Naive B cell (primary cell): ENCODE results near the gene ZFPL1. TPM values are rescaled to one million over a fixed set of nuclear protein-coding genes. Genes with fewer than 3 reads are reported as not detected.

Source experiments
- ATAC-seq, 2 donors: fragments of 150-1000 bp; cut with Tn5 transposase; 2 replicates each; pipeline ENCODE4 v1.10.0; 2021; ENCODE audit warnings: low read depth in 2 of 2, mild to moderate bottlenecking in 2 of 2, moderate library complexity in 2 of 2
- DNase-seq: peaks from one replicate; pipeline ENCODE4 v3.0.0; 2022
- H3K27ac Mint-ChIP-seq, 6 donors: one replicate each; pipeline ENCODE4 v1.8.0; 2020 to 2022; ENCODE audit warnings: mild to moderate bottlenecking in 6 of 6, mixed read lengths in 6 of 6, moderate library complexity in 5 of 6, inconsistent platforms in 2 of 6
- H3K27me3 Mint-ChIP-seq, 3 donors: one replicate each; pipeline ENCODE4 v1.8.0; 2021 to 2022; ENCODE audit warnings: mixed read lengths in 3 of 3, mild to moderate bottlenecking in 1 of 3
- H3K36me3 Mint-ChIP-seq, 2 donors: one replicate each; pipeline ENCODE4 v1.8.0; 2020 to 2022; ENCODE audit warnings: mixed read lengths in 2 of 2, inconsistent platforms in 1 of 2, mild to moderate bottlenecking in 1 of 2
- H3K4me1 Mint-ChIP-seq, 3 donors: one replicate each; pipeline ENCODE4 v1.8.0; 2020 to 2022; ENCODE audit warnings: mixed read lengths in 3 of 3, inconsistent platforms in 1 of 3, mild to moderate bottlenecking in 1 of 3, moderate library complexity in 1 of 3
- H3K4me3 Mint-ChIP-seq, 8 donors: one replicate each; pipeline ENCODE4 v1.8.0; 2020 to 2022; ENCODE audit warnings: mild to moderate bottlenecking in 8 of 8, mixed read lengths in 8 of 8, moderate library complexity in 8 of 8, inconsistent platforms in 2 of 8
- H3K9me3 Mint-ChIP-seq, 7 donors: one replicate each; pipeline ENCODE4 v1.8.0; 2020 to 2022; ENCODE audit warnings: mixed read lengths in 7 of 7, mild to moderate bottlenecking in 5 of 7, inconsistent platforms in 2 of 7, moderate library complexity in 1 of 7
- polyA plus RNA-seq, 6 donors: library from polyadenylated mRNA; unstranded; fragments of 300-500 nt; fragmentation: Illumina TruSeq; gene quantifications; one replicate each; pipeline ENCODE4 v1.2.3, GENCODE V29; 2021; ENCODE audit warnings: low read depth in 6 of 6

Gene ZFPL1
- polyA plus RNA-seq, 6 donors from 2014 or later = 30.0 to 37.4 (median 35.0) TPM

DNA sequence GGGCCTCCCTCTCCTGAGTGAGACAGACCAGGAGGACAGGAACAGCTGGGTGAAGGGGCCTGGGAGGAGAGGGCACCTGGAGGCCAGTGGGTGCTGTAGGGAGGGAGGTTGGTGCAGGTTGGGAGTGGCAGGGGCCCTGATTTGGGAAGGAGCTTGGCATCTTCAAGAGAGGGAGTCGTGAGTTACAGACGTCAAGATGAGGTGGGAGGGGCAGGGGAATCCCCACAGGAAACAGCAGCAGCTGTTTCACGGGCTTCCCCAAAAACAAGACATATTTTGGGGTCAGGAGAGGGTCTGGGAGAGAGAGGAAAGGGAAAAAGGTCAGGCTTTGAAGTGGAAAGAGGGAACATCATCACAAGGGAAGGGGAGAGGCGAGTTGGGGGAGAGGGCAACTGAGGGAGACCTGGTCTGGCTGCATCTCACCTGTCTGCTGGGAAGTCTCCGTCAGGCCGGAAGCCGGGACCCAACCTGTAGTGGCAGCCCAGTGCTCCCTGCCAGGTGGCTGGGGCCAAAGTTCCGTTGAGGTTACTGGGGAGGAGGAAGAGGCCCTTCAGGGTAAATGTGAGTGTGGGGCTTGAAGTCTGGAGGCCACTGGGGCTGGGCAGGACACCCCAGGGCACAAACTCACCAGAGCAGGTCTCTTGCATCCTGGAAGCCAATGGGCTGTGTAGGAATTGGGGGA lies 30.1 kb upstream of the ZFPL1 start:
- H3K4me3 Mint-ChIP-seq = peak overlapping the region in 7 of 8 donors; percentile 47 to 88 (median 64)
- no peaks in the 10 kb centered on the region for H3K9me3 Mint-ChIP-seq

DNA sequence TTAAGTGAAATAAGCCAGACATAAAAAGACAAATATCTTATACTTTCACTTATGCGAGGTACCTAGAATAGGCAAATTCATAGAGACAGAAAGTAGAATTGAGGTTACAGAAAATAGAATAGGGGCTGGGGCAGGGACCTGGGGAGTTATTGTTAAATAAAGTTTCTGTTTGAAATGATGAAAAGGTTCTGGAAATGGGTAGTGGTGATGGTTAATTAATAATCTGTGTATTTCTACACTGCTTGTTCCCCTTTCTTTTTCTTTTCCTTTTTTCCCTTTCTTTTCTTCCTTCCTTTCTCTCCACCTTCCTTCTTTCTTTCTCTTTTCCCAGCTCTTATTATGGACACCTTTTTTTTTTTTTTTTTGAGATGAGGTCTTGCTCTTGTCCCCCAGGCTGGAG lies 28.5 kb upstream of the ZFPL1 start:
- H3K27me3 Mint-ChIP-seq = peaks cover 0 to 6% (median 0%) of the 10 kb centered on the region in 3 donors
- H3K9me3 Mint-ChIP-seq = no peaks in the 10 kb centered on the region
- peak overlapping the region in 1 of 6 donors; percentile 57 for H3K27ac Mint-ChIP-seq
- no peak overlapping the region for H3K4me3 Mint-ChIP-seq
- H3K4me1 Mint-ChIP-seq = peaks cover 18 to 19% (median 19%) of the 10 kb centered on the region in 3 donors
- DNase-seq (no peak), ATAC-seq (no peak)
- no peaks in the 10 kb centered on the region for H3K36me3 Mint-ChIP-seq

More for the DNA sequence above, 30.1 kb upstream of the ZFPL1 start:
- ATAC-seq (peak; percentile 79 to 80), DNase-seq (no peak)
- peak overlapping the region; percentile 35 to 95 (median 74) for H3K27ac Mint-ChIP-seq
- H3K36me3 Mint-ChIP-seq = no peaks in the 10 kb centered on the region
- H3K4me1 Mint-ChIP-seq = peaks cover 18 to 19% (median 19%) of the 10 kb centered on the region in 3 donors
- H3K27me3 Mint-ChIP-seq = no peaks in the 10 kb centered on the region

DNA sequence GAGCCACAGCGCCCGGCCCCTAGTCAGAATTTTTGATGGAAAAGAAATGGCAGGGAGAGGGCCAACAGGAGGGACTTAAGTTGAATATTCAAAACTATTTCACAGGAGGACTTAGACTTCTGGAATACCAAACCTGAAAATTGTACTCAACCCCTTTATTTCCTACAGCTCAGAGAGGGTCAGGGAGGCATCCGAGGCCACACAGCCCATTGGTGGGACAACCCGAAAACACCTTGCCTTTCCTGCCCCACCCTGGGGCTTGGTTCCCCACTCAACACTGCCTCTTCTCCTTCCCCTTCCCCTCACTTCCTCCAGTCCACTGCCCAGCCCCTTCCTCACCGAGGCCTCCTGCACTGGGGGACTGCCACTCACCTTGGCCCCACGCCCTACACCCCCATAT lies 27.0 kb upstream of the ZFPL1 start:
- H3K36me3 Mint-ChIP-seq = no peaks in the 10 kb centered on the region
- no peak overlapping the region for H3K4me3 Mint-ChIP-seq
- ATAC-seq (no peak), DNase-seq (no peak)
- peaks cover 18 to 32% (median 19%) of the 10 kb centered on the region in 3 donors for H3K4me1 Mint-ChIP-seq
- H3K27me3 Mint-ChIP-seq = peaks cover 0 to 6% (median 0%) of the 10 kb centered on the region in 3 donors
- peak overlapping the region in 1 of 6 donors; percentile 77 for H3K27ac Mint-ChIP-seq
- H3K9me3 Mint-ChIP-seq = no peaks in the 10 kb centered on the region

- Mint-ChIP-seq H3K36me3 (no peaks in the 10 kb centered on the region), H3K4me1 (peaks cover 18 to 38% (median 24%) of the 10 kb centered on the region in 3 donors), H3K27me3 (peaks cover 0 to 6% (median 0%) of the 10 kb centered on the region in 3 donors), H3K27ac (peak overlapping the region in 1 of 6 donors; percentile 77), H3K9me3 (no peaks in the 10 kb centered on the region), H3K4me3 (no peak overlapping the region)
- DNase-seq (no peak), ATAC-seq (no peak)
Measured at GRCh38 chr11:65057526-65057925, 26.5 kb upstream of the ZFPL1 start.

GRCh38 chr11:65058012-65058411 lies 26.0 kb upstream of the ZFPL1 start:
- no peaks in the 10 kb centered on the region for H3K36me3 Mint-ChIP-seq

GRCh38 chr11:65058419-65059054 lies 25.5 kb upstream of the ZFPL1 start, which contains the start of gene NAALADL1:
TSS of gene NAALADL1 (minus strand) at chr11:65058553. CDS start at chr11:65058521, 32 bp downstream.
- no peak for DNase-seq
- H3K4me3 Mint-ChIP-seq = no peak within 1 kb of the TSS
- peaks cover 0 to 12% (median 0%) of the 10 kb centered on the region in 3 donors for H3K27me3 Mint-ChIP-seq
- H3K9me3 Mint-ChIP-seq = no peaks in the 10 kb centered on the region
- peaks cover 15 to 32% (median 15%) of the 10 kb centered on the region in 3 donors for H3K4me1 Mint-ChIP-seq
- no peak for ATAC-seq
- H3K36me3 Mint-ChIP-seq = no peaks in the 10 kb centered on the region
- H3K27ac Mint-ChIP-seq = peak within 1 kb of the TSS in 1 of 6 donors; percentile 77

More at GRCh38 chr11:65058012-65058411, 26.0 kb upstream of the ZFPL1 start:
- H3K27me3 Mint-ChIP-seq = peaks cover 0 to 9% (median 0%) of the 10 kb centered on the region in 3 donors
- ATAC-seq (no peak), DNase-seq (no peak)
- peaks cover 20 to 36% (median 21%) of the 10 kb centered on the region in 3 donors for H3K4me1 Mint-ChIP-seq
- no peak overlapping the region for H3K4me3 Mint-ChIP-seq
- no peak overlapping the region for H3K27ac Mint-ChIP-seq
- H3K9me3 Mint-ChIP-seq = no peaks in the 10 kb centered on the region

GRCh38 chr11:65059523-65059922 lies 24.5 kb upstream of the ZFPL1 start:
- no peak for ATAC-seq

DNA sequence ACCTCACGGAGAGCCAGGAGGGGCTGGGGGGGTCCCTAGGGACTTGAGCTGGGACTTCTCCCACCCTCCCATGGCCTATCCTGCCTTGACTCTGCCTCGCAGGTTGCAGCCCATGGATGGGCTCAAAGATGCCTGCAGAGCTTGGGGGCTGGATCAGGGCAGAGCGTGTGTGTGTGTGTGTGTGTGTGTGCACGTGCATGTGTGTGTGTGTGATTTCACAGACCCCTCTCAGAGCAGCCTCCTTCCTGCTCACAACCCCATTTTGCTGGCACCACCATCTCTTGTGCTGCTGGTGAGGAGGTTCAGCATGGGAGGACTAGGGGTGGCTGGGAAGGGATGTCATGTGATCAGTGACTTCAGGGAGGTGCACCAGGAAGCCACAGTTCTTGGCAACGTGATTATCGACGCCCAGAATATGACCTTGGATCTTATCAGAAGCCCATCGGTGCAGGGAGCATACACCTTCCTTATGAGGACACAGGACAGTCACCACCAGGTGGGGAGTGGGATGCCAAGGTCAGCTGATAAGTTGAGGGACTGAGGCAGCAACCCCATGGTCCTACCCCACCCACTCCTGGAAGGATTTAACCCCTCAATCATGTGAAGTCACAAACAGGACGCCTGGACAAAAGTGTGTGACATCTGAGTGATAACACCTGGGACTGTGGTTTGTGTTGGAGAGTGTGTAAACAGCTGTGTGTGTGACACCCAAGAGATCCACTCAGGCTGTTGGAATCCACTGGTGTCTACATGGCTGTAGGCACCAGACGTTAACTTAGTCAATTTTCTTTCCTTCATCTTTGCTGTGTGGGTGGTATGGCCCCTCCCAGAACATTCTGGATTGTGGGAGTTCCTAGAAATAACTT lies 23.8 kb upstream of the ZFPL1 start:
- DNase-seq = no peak
- Mint-ChIP-seq H3K27me3 (peaks cover 0 to 12% (median 0%) of the 10 kb centered on the region in 3 donors), H3K36me3 (no peaks in the 10 kb centered on the region), H3K4me1 (peaks cover 5 to 19% (median 6%) of the 10 kb centered on the region in 3 donors), H3K27ac (no peak overlapping the region), H3K4me3 (no peak overlapping the region), H3K9me3 (no peaks in the 10 kb centered on the region)
- ATAC-seq = no peak

More at GRCh38 chr11:65059523-65059922, 24.5 kb upstream of the ZFPL1 start:
- Mint-ChIP-seq H3K27me3 (peaks cover 0 to 12% (median 0%) of the 10 kb centered on the region in 3 donors), H3K4me3 (peak overlapping the region in 1 of 8 donors; percentile 14), H3K4me1 (peaks cover 5 to 22% (median 6%) of the 10 kb centered on the region in 3 donors), H3K27ac (no peak overlapping the region), H3K9me3 (no peaks in the 10 kb centered on the region), H3K36me3 (no peaks in the 10 kb centered on the region)
- DNase-seq = no peak

DNA sequence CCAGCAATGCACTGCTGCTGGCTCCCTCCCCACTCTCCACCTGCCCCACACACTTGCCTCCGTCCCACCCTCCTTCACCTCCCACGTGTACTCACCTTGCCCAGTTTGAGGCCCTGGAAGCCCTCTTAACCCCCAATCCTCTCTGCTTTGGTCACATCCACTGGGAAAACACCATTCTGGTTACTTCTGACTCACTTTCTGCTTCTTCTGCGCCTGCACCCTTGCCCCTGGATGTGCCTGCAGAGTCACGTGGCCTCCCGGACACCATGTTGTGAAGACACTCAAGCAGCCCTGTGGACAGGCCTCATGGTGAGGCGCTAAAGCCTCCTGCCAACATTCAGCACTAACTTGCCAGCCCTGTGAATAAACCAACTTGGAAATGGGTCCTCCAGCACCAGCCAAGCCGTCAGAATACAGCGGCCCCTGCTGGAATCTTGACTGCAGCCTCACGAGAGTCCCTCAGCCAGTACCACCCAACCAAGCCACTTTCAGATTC lies 23.1 kb upstream of the ZFPL1 start:
- ATAC-seq (peak in 1 of 2 donors; percentile 28), DNase-seq (no peak)
- no peaks in the 10 kb centered on the region for H3K9me3 Mint-ChIP-seq
- H3K4me3 Mint-ChIP-seq = no peak overlapping the region
- H3K4me1 Mint-ChIP-seq = peaks cover 5 to 19% (median 6%) of the 10 kb centered on the region in 3 donors
- no peaks in the 10 kb centered on the region for H3K36me3 Mint-ChIP-seq
- no peak overlapping the region for H3K27ac Mint-ChIP-seq
- peaks cover 0 to 12% (median 0%) of the 10 kb centered on the region in 3 donors for H3K27me3 Mint-ChIP-seq

DNA sequence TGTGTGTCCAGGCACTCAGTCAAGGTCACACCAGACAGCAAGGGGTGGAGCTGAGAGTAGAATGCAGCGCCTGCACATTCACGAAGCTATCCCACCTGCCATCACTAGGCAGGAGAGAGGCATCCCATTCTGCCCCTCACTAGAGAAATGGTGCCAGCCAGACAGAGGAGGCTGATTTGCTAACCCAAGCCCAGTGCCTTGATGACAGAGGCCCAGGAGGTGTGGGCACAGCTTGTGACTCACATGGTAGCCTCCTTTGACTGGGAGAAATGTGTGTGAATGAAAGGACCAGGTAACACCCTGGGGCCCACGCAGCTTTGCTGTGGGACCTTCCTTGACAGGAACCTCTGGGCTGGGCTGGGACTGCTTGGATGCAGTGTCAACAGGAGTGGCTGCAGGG lies 20.5 kb upstream of the ZFPL1 start:
- Mint-ChIP-seq H3K4me3 (no peak overlapping the region), H3K27ac (no peak overlapping the region), H3K36me3 (no peaks in the 10 kb centered on the region), H3K27me3 (peaks cover 0 to 12% (median 0%) of the 10 kb centered on the region in 3 donors), H3K9me3 (no peaks in the 10 kb centered on the region), H3K4me1 (peaks cover 5 to 19% (median 6%) of the 10 kb centered on the region in 3 donors)
- no peak for ATAC-seq
- DNase-seq = no peak

DNA sequence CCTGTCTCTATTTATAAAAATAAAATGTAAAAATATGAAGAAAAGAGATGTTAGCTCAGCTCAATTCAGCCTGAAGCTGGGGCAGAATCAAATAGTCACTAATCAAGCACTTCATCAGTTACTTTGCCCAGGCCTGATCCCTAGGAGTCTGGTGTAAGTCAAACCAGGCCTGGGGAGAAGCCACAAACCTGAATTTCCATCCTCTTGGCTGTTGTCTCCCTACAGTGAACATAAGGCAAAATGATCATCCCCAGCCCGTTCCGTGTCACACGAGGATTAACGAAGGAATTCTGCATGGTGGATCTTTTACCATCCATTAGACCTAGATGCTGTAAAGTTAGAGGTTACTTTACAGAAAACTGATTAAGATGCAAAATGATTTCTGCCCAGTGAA lies 19.2 kb upstream of the ZFPL1 start:
- peaks cover 0 to 6% (median 0%) of the 10 kb centered on the region in 3 donors for H3K27me3 Mint-ChIP-seq
- no peak overlapping the region for H3K27ac Mint-ChIP-seq
- H3K36me3 Mint-ChIP-seq = no peaks in the 10 kb centered on the region
- ATAC-seq = no peak
- H3K9me3 Mint-ChIP-seq = no peaks in the 10 kb centered on the region
- no peak overlapping the region for H3K4me3 Mint-ChIP-seq
- DNase-seq = no peak
- peaks cover 5 to 21% (median 6%) of the 10 kb centered on the region in 3 donors for H3K4me1 Mint-ChIP-seq

- Mint-ChIP-seq H3K27me3 (peaks cover 0 to 6% (median 0%) of the 10 kb centered on the region in 3 donors), H3K4me1 (peaks cover 5 to 18% (median 6%) of the 10 kb centered on the region in 3 donors), H3K36me3 (no peaks in the 10 kb centered on the region), H3K4me3 (no peak overlapping the region), H3K9me3 (no peaks in the 10 kb centered on the region), H3K27ac (no peak overlapping the region)
- DNase-seq (no peak), ATAC-seq (no peak)
Measured at GRCh38 chr11:65065851-65066250, 18.2 kb upstream of the ZFPL1 start.

GRCh38 chr11:65066315-65066714 lies 17.7 kb upstream of the ZFPL1 start:
- H3K27ac Mint-ChIP-seq = no peak overlapping the region
- no peaks in the 10 kb centered on the region for H3K36me3 Mint-ChIP-seq
- H3K4me1 Mint-ChIP-seq = peaks cover 5 to 13% (median 6%) of the 10 kb centered on the region in 3 donors
- DNase-seq = no peak
- peaks cover 0 to 6% (median 0%) of the 10 kb centered on the region in 3 donors for H3K27me3 Mint-ChIP-seq
- no peak for ATAC-seq
- no peaks in the 10 kb centered on the region for H3K9me3 Mint-ChIP-seq
- no peak overlapping the region for H3K4me3 Mint-ChIP-seq
